Superior temporal gyrus (tissue), 1 donor: ENCODE results near the gene FADS1.
A peak's percentile ranks its signal among the peaks of the same experiment; 100 is the strongest.

Experiments
- DNase-seq: peaks from one replicate; pipeline ENCODE4 v3.0.0-alpha.2; 2016; ENCODE audit errors: extremely low spot score

The FADS1 gene

GRCh38 chr11:61762798-61763197, 54.0 kb downstream of the FADS1 start:
- DNase-seq, result no peak

GRCh38 chr11:61762223-61762615, 54.6 kb downstream of the FADS1 start:
- DNase-seq, result no peak

GRCh38 chr11:61761440-61762222, 55.2 kb downstream of the FADS1 start:
- DNase-seq, result no peak

- DNase-seq, result peak; percentile 92
These were observed 55.9 kb downstream of the FADS1 start for GRCh38 chr11:61760946-61761345.

- DNase-seq, result no peak
These were observed 59.5 kb downstream of the FADS1 start for GRCh38 chr11:61757213-61757862.

- no peak for DNase-seq
These were observed 60.2 kb downstream of the FADS1 start for GRCh38 chr11:61756452-61757212.

- no peak for DNase-seq
These were observed 60.7 kb downstream of the FADS1 start for GRCh38 chr11:61756147-61756451.

GRCh38 chr11:61754534-61755482, 62.0 kb downstream of the FADS1 start:
- no peak for DNase-seq

GRCh38 chr11:61753672-61754071, 63.1 kb downstream of the FADS1 start:
- DNase-seq, result no peak

GRCh38 chr11:61752925-61753521, 63.8 kb downstream of the FADS1 start:
- no peak for DNase-seq

GRCh38 chr11:61752117-61752924, 64.5 kb downstream of the FADS1 start, which contains the start of gene MYRF:
TSS of gene MYRF (plus strand) at chr11:61752636. CDS start at chr11:61752745, 109 bp downstream.
- DNase-seq, result no peak

- no peak for DNase-seq
These were observed 65.4 kb downstream of the FADS1 start for GRCh38 chr11:61751384-61751783.

GRCh38 chr11:61750631-61751273, 66.1 kb downstream of the FADS1 start:
- DNase-seq, result no peak
